ENCODE data around the gene PAPPA. TPM values are rescaled to one million over a fixed set of nuclear protein-coding genes. Genes with fewer than 3 reads are reported as not detected.
A peak's percentile ranks its signal among the peaks of the same experiment; 100 is the strongest.

Gene PAPPA
- total and polyA plus RNA-seq, 2 of the 8 experiments (the other 6 are each of a cell fraction or from before 2014, with no cell fraction given) = 0.18 to 0.63 TPM

- H2BK120ac ChIP-seq (replicated peaks; ENCODE audit: low read depth, low read length) = no peak overlapping the region
- H3K9me3 ChIP-seq (ENCODE audit: insufficient read depth in 2 of 2, low read depth in 1 of 2, low read length in 1 of 2) = no peaks in the 10 kb centered on the region
- DNase-seq (ENCODE audit: low read depth in 1 of 2, low spot score in 2 of 2) (peak in 1 of 2 experiments; percentile 56), FAIRE-seq (peak; percentile 50)
- peaks cover 0 to 4% of the 10 kb centered on the region in 2 experiments for H4K20me1 ChIP-seq (replicated peaks in 1 of 2; ENCODE audit: control insufficient read depth in 1 of 2, insufficient read depth in 2 of 2, low read length in 2 of 2)
- H4K8ac ChIP-seq (ENCODE audit: extremely low read depth, insufficient read depth, low read length) = no peak overlapping the region
- H3K79me1 ChIP-seq (ENCODE audit: low read depth, low read length) = no peaks in the 10 kb centered on the region
- H3K9ac ChIP-seq (replicated peaks in 1 of 4; ENCODE audit: extremely low read depth in 1 of 4, low read depth in 3 of 4, low read length in 3 of 4) = no peak overlapping the region
- WGBS, 2 experiments (ENCODE audit: extremely low coverage in 1 of 2, insufficient coverage in 1 of 2, insufficient read length in 1 of 2, insufficient replicate concordance in 2 of 2, low coverage in 1 of 2, low lambda C conversion rate in 2 of 2, missing lambda C conversion rate in 1 of 2) = 51% methylated on average over 7 of the region's 10 CpGs; no CpG with 5 or more reads in 1 of the 2 experiments
- CTCF ChIA-PET (ENCODE audit: partially characterized antibody) = interaction anchor here (0.6 to 1.8 kb wide), 11 partner anchors 10 to 219 kb away, joined by 3 to 11 read pairs (median 3); no protein-coding TSS in a partner anchor
- H3K4me2 ChIP-seq (ENCODE audit: insufficient read depth in 1 of 2, low read depth in 2 of 2, low read length in 2 of 2) = peak overlapping the region; percentile 43 to 58
- peaks cover 20 to 58% (median 49%) of the 10 kb centered on the region in 4 experiments for H3K27me3 ChIP-seq (replicated peaks in 1 of 4; ENCODE audit: control insufficient read depth in 3 of 4, extremely low read depth in 1 of 4, insufficient read depth in 3 of 4, low read length in 3 of 4)
- H2BK5ac ChIP-seq (ENCODE audit: low read depth, low read length) = no peak overlapping the region
- H3K4me1 ChIP-seq (replicated peaks in 1 of 4; ENCODE audit: control insufficient read depth in 3 of 4, insufficient read depth in 4 of 4, low read length in 3 of 4) = peaks cover 13 to 37% (median 20%) of the 10 kb centered on the region in 4 experiments; a peak in 5 of 7 replicates
- TF ChIP-seq RFX5 (IDR thresholded peaks at IDR 0.05; ENCODE audit: borderline replicate concordance, low read depth, low read length) (no peak), SIX5 (IDR thresholded peaks at IDR 0.05; ENCODE audit: low read depth, low read length) (no peak), CTBP2 (IDR thresholded peaks at IDR 0.05; ENCODE audit: borderline replicate concordance, insufficient read depth, insufficient read length, low read length) (no peak), SP1 (IDR thresholded peaks at IDR 0.05; ENCODE audit: low read depth, low read length) (no peak), BCL11A (IDR thresholded peaks at IDR 0.05; ENCODE audit: low read depth in 2 of 2, low read length in 2 of 2) (no peak), SUZ12 (IDR thresholded peaks at IDR 0.05; ENCODE audit: low read length) (no peak), POLR2AphosphoS5 (IDR thresholded peaks at IDR 0.05; ENCODE audit: low read depth, low read length) (no peak), GABPA (IDR thresholded peaks at IDR 0.05; ENCODE audit: borderline replicate concordance, insufficient read depth, low read length) (no peak), TEAD4 (IDR thresholded peaks at IDR 0.05; ENCODE audit: low read depth, low read length) (no peak), HDAC6 (IDR thresholded peaks at IDR 0.05; ENCODE audit: low read depth, low read length) (no peak), RNF2 (IDR thresholded peaks at IDR 0.05; ENCODE audit: borderline replicate concordance, low read depth, low read length, missing control alignments, poor library complexity, severe bottlenecking) (no peak), TBP (IDR thresholded peaks at IDR 0.05; ENCODE audit: low read depth, low read length) (no peak)
- no peak overlapping the region for H3K27ac ChIP-seq (ENCODE audit: low read depth, low read length)
- POLR2A ChIA-PET (ENCODE audit: partially characterized antibody) = interaction anchor here (1.0 to 2.1 kb wide), 2 partner anchors 10 to 83 kb away, joined by 3 to 7 read pairs; no protein-coding TSS in a partner anchor
- no peak overlapping the region for H2BK15ac ChIP-seq (ENCODE audit: low read length)
- no peak overlapping the region for H4K91ac ChIP-seq (replicated peaks; ENCODE audit: insufficient read length, low read length)
- H3K14ac ChIP-seq (ENCODE audit: insufficient read length) = no peak overlapping the region
- H3K4me3 ChIP-seq (ENCODE audit: extremely low read depth in 1 of 4, insufficient read depth in 2 of 4, low read depth in 3 of 4, low read length in 4 of 4) = peak overlapping the region in 1 of 4 experiments; percentile 35; a peak in 1 of 8 replicates
- no peak overlapping the region for H4K5ac ChIP-seq (ENCODE audit: insufficient read length, low read depth, low read length)
- peak overlapping the region; percentile 48 for H3K18ac ChIP-seq (ENCODE audit: extremely low read depth, low read length)
- H3K23me2 ChIP-seq (ENCODE audit: low read depth, low read length) = no peaks in the 10 kb centered on the region
- H3K23ac ChIP-seq (ENCODE audit: insufficient read length) = no peak overlapping the region
- no peaks in the 10 kb centered on the region for H3K36me3 ChIP-seq (ENCODE audit: control insufficient read depth in 2 of 4, insufficient read depth in 4 of 4, low read length in 3 of 4)
- H3K56ac ChIP-seq (replicated peaks; ENCODE audit: insufficient read length, low read depth, low read length) = no peak overlapping the region
- no peak overlapping the region for H2AK5ac ChIP-seq (ENCODE audit: low read depth, low read length)
- no peak overlapping the region for H2BK20ac ChIP-seq (ENCODE audit: low read length)
- no peaks in the 10 kb centered on the region for H3K79me2 ChIP-seq (ENCODE audit: control insufficient read depth in 1 of 2, insufficient read depth in 2 of 2, low read length in 2 of 2)
- no peak overlapping the region for H2AFZ ChIP-seq (ENCODE audit: low read length)
- H2BK12ac ChIP-seq (ENCODE audit: low read depth, low read length) = peak overlapping the region; percentile 14; the same call in 1 of the 2 replicates
- H3K4ac ChIP-seq (replicated peaks; ENCODE audit: insufficient read length, low read depth, low read length) = no peak overlapping the region
Observed at GRCh38 chr9:116276651-116277121, 123.1 kb downstream of the PAPPA start.

Data from H1 (cell line).